HG03039 (cell line): ENCODE data around the gene ACO2.
"Not testable (repeated sequence)": the region's sequence is repeated elsewhere in the genome, so short reads cannot be mapped to it uniquely, and the experiment has no call there.

ENCODE experiments used
- ATAC-seq: cut with Tn5 transposase; IDR thresholded peaks from one replicate; pipeline ENCODE4 v1.9.1; 2021; ENCODE audit warnings: mild to moderate bottlenecking, moderate library complexity; ENCODE audit not compliant: unreplicated experiment

ACO2 gene

DNA sequence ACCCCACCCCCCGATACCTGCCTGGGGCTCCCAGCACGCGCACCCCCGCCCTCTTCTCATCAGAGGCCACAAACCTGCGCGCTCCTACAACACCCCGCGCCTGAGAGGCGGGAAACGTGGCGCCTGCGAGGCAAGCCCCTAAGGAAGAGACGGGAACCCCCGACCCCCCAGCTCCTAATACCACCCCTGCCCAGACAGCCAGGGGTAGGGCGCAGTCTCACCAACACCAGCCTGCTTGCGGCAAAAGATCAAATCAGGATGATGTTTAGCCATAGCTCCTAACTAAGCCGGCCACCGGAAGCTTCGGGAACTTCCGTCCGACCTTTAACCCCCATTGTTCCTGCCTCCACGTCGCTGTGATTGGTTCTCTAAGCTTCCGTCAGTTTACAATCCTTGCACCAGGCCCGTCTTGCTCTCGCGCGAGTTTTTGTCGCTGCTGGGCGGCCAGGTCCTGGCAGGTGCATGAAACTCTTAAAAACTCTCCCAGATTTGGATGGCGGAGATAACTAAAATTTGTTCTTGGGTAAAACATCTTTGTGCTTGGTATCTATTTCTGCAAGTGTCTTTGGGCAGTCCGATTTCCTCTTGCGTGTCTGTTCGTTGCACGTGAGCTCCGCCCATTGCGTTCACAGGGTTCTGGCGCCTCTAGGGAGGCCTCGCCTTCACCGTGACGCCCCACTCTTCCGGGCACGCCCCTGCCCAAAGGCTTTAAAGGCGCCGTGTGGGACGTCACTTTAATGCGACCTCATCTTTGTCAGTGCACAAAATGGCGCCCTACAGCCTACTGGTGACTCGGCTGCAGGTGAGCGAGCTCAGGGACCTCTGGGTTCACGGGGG is at the start of gene ACO2, which contains the start of gene PHF5A:
TSS of gene ACO2 (plus strand) at position 737 of the 837 bp plus-strand sequence. CDS start at position 767, 30 bp downstream.
TSS of gene PHF5A (minus strand) at position 312 of the 837 bp plus-strand sequence. CDS start at position 273, 39 bp downstream.
- ATAC-seq = peak; percentile 77

GRCh38 chr22:41425660-41426365 is 43.1 kb upstream of the ACO2 start:
- no peak for ATAC-seq

GRCh38 chr22:41429232-41429950 is 39.5 kb upstream of the ACO2 start:
- ATAC-seq = no peak

DNA sequence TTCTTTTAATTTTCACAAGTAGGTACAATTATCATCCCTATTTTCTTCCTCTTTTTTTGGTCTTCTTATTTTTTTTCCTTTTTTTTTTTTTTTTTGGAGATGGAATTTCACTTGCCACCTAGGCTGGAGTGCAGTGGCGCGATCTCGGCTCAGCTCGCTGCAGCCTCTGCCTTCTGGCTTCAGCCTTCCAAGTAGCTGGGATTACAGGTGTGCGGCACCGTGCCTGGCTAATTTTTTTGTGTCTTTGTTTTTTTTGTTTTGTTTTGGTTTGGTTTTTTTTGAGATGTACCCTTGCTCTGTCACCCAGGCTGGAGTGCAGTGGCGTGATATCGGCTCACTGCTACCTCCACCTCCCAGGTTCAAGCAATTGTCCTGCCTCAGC is 39.0 kb upstream of the ACO2 start:
- no peak for ATAC-seq

DNA sequence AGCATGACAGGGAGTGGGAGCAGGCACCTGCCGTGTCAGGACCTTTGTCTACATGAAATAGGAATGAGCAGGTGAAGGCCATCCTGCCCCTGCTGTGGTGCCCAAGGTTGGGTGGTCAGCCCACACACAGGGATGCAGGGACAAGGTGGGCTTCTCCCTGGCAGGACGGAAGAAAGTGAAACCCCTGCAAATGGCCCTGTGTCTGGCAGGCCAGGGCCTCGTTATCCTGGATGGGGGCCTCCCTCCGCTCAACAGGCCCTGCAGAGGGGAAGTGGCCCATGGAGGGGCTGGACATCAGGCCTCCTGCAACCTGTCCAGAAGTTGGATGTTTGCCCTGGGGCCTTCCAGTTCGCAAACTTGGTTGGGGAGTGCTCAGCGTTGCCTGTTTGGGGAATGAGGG is 37.3 kb upstream of the ACO2 start:
- no peak for ATAC-seq

DNA sequence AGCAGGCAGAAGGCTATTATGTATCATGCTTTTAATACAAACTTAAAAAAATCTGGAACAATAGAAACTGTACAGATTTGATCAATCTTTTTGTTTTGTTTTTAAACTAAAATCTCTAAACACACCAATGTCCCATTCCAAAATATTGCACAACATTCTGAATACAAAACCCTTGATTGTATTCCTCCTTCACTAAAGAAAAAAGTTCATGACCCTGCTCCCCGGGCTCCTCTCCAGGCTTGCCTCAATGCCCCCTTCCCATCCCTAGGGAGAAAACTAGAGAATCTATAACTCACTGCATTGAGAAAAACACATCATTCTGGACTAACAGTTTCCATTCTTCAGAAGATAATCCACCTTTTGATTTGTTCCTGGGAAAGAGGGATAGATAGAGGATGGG is 35.4 kb upstream of the ACO2 start:
- ATAC-seq = not testable (repeated sequence)

DNA sequence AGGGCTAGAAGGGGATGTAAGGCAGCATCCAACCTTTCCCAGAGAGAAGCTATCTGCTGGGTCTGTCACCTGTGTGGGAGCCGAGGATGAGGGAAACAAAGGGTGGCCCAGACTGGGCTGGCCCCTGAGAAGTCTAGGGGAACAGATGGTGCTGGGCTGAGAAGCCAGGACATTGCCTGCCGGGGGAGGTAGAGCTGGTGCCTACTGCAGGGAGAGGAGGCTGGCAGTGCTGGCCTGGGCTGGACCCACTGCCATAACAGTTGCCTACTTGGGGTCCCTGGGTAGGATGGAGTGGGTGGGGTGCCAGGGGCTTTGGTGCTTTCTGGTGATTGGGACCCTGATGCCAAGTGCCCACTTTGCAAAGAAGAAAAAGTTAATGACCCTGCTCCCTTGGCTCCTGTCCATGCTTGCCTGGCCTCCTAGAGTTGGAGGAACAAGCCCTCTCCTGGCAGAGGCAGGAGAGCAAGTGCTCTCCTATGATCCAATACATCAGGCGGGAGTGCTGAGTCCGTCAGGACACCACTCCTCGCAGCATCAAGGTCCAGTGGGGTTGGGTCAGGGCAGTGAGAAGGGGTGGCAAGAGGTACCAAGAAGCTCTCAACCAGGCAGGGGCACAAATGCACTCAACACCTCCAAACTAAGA is 34.4 kb upstream of the ACO2 start:
- ATAC-seq = not testable (repeated sequence)

DNA sequence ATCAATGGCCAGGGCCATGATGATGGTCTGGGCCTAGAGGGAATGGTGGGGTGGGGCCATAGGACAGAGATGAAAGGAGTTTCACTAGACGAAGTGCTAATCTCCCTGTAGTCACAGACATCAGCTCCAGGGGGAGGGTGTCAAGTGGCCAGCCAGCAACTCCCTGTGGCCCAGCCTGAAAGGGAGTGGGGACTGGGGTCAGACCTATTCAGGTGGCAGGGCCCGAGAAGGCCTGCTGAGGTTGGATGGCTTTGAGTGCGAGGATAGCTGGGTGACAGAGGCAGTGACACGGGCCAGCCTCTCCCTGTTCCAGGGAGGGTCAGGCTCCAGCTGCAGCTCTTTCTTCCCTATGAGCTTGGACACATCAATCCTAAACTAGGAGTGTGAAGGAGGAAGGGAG is 33.4 kb upstream of the ACO2 start:
- ATAC-seq = no peak

- no peak for ATAC-seq
Observed at GRCh38 chr22:41436322-41437113, 32.4 kb upstream of the ACO2 start.

GRCh38 chr22:41437198-41437597 is 31.7 kb upstream of the ACO2 start:
- ATAC-seq = no peak

- ATAC-seq = not testable (repeated sequence)
Observed at GRCh38 chr22:41440511-41440910, 28.4 kb upstream of the ACO2 start.

DNA sequence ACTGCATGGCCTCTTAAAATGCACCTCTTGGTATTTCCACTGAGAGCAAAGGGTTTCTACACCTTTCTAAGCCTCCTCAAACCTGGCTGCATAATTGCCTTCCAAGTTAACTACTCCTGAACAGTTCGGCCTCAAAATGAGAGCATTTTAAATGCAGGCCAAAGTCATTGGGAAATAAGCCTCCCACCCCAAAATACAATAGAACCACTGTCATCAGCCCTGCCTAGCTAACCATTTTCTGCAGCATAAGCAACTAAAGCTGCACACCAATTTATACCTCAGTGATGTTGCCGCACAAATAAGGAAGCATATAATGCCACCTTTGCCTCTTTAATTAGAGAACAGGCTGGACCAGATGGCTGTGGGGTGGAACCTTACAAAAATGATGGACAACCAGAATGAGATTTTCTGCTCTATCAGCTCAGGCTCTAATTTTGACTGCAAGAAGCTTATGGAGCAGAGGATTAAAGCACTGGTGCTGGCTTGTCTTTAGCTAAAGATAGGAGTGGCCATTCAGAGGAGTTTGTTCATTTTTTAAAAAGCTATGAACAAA is 26.6 kb upstream of the ACO2 start:
- no peak for ATAC-seq

- peak; percentile 39 for ATAC-seq
Observed at GRCh38 chr22:41444360-41445128, 24.4 kb upstream of the ACO2 start.

DNA sequence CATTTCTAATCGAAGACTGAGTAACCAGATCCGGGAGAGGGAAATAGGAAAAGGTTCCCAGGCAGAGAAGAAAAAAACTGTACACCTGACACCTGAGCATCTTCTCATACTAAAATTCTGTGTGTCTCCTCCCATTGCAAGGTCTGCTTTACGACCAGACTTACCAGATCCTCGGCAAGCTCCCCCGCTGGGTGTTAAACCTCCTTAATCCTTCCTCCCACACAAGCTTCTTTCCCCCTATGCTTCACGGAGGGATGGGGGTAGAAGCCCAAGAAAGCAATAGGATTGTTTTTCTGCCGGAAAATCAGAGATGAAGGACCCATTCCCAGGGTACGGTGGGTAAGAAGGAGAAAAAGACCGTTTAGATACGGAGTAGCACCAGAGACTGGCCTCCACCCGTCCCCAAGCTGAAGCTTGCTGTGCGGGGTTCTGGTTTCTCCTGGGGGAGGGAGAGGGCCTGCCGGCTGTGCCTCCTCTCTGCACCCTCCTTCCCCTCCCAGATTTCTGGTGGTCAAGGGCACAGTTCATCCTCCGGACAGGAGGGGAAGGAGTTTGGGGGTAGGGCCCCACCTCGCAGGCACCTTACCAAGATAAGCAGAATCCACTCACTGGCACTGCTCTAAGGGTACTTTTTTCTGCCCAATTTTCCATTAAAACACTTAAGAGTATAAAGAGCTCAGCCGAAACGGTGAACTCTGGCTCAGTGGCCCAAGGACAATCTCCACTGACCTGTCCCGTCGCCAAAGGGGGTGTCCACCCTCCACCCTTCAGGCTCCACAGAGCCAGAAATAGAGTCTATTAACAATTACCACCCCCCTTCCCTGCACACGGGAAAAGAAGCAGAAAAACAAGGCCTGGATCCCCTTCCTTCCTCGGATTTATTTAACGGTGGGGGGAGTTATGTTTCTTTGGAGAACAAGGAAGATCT is 23.5 kb upstream of the ACO2 start:
- ATAC-seq = no peak

DNA sequence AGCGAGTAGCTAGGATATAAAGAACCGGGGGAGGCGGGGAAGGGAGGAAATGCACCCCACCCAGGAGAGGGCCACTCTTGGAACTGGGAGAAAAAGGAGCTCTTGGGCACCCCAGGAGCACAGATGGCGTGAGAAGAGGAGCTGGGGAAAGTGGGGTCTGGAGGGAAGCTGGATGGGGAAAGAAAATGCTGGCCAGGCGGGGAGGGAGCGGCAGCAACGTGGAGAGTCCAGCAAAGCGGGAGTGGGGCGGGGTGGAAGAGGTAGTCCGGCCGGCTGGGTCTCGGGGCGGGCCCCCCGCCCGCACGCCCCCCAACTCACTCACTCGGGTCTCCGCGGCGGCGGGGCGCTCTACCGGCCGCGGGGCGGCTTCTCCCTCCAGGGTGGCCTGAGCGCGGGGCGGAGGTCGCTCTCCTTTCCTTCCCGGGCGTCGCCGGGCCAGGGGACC is 22.8 kb upstream of the ACO2 start:
- no peak for ATAC-seq

DNA sequence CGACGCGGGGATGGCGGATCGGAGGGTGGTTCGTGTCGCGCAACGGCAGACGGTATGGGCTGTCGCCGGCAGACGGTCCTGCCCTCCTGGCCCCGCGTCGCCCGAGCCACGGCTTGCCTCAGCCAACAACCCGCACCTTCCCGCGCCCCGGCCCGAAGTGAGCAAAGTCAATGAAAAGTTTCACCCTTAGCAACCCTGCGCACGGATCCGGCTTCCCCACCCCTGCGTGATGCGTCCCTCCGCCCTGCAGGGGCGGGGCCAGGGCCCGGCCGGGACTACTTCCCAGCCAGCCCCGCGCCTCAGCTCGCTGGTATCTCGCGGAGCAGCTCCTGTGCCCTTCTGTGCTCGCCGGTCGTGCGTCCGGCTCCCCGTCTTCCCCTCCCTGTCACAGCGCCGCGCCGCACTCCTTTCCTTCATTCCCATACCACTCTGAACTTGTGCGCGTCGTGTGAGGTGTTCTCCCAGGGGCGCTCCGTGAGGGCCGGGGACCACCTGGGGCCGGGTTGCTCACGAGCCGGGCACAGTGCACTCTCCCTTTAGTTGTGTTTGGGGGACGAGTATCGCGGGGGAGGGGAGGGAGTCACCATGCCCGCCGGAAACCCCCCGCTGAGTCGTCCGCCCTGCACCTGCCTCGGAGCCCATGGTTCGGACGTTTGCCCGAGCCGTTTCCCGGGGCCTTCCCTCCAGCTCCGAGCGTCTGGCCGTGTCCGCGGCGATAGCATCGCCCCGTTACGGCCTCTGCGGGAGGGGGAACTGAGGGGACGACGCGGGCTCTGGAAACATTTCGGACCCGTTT is 22.1 kb upstream of the ACO2 start, which contains the start of gene TOB2:
TSS of gene TOB2 (minus strand) at position 163 of the 796 bp plus-strand sequence. CDS start 9,456 bp downstream, outside the sequence.
- peak; percentile 28 for ATAC-seq
